Stimulated activated CD8-positive, alpha-beta memory T cell treated with anti-CD3 and anti-CD28 coated beads, Interleukin-12 subunit alpha, Interleukin-12 subunit beta, amount 100 ng/mL, for 24 hours (primary cell): ENCODE data around the gene UMODL1.

Source experiments
- DNase-seq: peaks from one replicate; pipeline ENCODE4 v3.0.0-alpha.2; 2020; ENCODE audit errors: extremely low read depth

Gene UMODL1

GRCh38 chr21:42079008-42079938 is 8.2 kb downstream of the UMODL1 start:
- no peak for DNase-seq

DNA sequence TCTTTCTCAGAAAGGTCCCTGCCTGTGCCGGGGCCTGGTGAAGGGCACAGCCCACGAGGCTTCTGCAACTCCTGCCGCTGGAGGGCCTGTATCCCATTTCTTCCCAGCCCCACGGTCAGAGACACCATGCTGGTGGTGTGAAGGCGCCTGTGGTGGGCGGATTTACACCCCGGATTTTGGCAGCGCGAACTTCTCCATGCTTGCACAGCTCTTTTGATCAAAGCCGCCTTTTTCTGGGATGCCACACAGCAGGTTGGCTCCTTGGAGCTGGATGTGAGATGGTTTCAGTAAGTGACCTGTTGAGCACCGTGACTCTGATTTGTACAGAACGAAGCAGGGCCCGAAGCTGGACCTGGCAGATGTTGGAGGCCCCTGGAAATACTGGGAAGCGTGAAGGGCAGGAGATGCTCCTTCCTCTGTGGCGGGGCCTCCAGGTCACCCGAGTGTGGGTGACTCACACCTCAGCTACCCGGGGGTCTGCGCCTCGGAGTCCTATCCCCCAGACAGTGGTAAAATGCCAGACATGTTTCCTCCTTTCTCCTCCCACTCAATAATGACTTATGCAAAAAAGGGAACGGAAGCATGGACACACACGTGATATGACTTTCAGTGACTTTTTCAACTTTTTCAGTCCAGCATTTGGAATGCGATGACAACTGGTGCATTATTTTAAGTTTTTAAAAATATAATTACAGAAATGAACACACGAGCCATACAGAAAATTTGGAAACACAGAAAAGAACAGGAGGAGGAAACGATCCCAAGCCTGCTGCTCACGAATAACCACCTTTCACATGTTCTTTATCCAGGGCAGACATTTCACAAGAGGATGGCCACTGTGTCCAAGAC is 9.0 kb downstream of the UMODL1 start:
- no peak for DNase-seq

DNA sequence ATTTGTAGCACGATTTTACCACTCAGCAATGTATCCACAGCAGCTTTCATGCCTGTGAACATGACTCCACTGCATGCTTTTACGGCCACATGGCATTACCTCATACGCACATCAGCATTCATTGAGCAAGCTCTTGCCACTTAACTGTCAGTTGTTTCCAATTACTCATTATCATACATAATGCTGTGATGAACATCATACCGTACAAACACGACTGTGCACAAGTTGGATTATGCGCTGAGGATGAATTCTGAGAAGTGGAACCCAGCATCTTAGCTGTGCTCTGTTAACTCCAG is 9.6 kb downstream of the UMODL1 start:
- no peak for DNase-seq

GRCh38 chr21:42081138-42081537 is 10.0 kb downstream of the UMODL1 start:
- DNase-seq: no peak

GRCh38 chr21:42081931-42082381 is 10.8 kb downstream of the UMODL1 start:
- no peak for DNase-seq

- DNase-seq: no peak
Measured at GRCh38 chr21:42082501-42083360, 11.6 kb downstream of the UMODL1 start.

DNA sequence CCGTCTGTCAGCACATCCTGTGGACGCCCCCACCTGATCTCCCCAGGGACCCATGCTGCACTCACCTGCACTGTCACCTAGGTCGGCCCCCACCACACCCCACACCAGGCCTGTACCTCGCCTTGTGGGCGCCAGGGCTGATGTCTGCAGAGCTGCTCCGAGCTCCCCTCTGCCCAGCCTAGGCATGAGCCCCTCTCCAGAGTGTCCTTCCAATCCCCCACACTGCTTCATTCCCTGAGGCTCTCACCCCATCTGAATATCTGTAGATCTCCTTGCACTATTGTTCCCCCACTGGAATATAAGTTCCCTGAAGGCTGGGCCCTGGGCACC is 12.2 kb downstream of the UMODL1 start:
- no peak for DNase-seq

- DNase-seq: no peak
Measured at GRCh38 chr21:42084079-42084478, 13.0 kb downstream of the UMODL1 start.

DNA sequence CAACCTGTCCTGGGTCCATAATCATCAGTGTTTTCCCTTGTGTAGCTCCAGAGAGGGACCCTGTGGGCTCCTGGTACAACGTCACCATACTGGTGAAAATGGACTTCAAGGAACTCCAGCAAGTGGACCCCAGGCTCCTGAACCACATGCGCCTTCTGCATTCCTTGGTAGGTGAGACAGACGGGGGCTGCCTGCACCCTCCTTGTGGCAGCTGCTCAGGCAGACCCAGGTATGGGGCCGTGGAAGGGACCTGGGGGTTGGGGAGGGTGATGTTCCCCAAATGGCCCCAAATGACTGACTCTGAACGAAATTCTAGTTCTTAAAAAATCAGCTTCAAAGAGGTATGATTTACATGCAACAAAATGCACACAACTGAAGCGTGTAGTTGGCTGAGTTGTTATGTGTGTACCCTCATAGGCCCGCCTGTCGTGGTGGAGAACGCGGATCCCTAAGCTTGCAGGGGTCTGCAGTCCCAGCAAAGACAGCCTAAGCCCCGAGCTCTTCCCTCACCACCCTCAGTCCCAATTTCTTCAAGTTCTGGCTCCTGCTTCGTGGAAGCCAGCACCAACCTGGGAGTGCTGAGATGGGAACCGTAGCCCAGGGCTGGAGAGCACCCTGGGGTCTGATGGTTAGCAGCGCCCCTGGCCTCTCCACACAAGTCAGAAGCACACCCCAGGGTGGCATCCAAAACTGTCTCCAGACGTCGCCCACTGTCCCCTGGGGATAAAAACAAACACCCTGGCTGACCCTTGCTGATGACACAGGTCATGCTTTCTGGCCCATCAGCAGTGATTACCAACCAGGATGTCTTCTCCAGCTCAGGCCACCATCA is 14.3 kb downstream of the UMODL1 start:
- DNase-seq: no peak

- no peak for DNase-seq
Measured at GRCh38 chr21:42086969-42087368, 15.9 kb downstream of the UMODL1 start.

- DNase-seq: no peak
Measured at GRCh38 chr21:42088148-42088547, 17.0 kb downstream of the UMODL1 start.

GRCh38 chr21:42088658-42089057 is 17.5 kb downstream of the UMODL1 start:
- DNase-seq: no peak

- DNase-seq: no peak
Measured at GRCh38 chr21:42089093-42089631, 18.0 kb downstream of the UMODL1 start.

- DNase-seq: no peak
Measured at GRCh38 chr21:42089665-42090310, 18.7 kb downstream of the UMODL1 start.

GRCh38 chr21:42091899-42092508 is 20.9 kb downstream of the UMODL1 start:
- no peak for DNase-seq

DNA sequence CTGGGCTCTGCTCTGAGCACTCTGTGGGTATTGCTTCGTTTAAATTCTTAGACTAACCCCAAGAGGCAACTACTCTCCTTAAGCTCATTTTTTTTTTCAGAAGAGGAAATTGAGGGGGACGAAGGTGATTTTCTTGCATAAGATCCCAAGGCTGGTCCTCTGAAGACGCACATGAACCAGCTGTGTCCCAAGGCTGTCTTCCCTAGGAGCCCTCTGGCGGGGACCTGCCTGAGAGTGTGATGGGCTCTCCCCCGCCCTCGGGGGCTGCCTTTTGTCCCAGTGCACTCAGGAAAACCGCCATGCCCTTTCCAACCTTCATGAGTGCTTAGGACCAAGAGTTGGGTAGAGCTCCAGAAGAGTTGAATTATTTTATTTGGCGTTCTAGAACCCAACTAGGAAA is 21.7 kb downstream of the UMODL1 start:
- no peak for DNase-seq

DNA sequence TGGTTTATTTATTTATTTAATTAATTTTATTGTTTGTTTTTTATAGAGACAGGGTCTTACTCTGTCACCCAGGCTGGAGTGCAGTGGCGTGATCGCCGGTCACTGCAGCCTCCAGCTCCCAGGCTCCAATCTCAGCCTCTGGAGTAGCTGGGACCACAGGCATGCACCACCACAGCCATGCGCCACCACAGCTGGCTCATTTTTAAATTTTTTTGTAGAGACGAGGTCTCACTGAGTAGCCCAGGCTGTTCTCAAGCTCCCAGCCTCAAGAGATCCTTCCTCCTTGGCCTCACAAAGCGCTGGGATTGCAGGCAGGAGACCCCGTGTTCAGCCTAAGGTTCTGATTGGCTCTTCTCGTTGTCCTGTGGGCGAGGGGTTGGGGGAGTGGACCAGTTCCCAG is 22.1 kb downstream of the UMODL1 start:
- no peak for DNase-seq

DNA sequence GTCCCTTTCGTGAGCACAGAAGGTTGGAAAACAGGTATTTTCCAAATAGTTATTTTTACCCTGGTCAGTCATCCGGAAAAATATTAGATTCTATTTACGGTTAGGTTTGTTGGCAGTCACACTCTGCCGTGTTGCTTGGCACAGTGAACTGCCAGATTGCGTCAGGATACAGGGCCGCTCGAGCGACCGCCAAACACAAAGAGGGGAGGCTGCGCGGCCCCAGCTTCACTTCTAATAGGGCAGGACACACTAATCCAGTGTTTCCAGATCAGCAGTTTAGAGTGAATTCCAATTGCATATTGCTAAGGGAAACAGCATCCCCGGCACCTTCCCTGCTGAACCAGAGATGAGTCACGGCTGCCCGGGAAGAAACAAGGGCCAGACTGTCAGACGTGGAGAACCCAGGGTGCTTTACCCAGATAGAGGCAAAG is 22.9 kb downstream of the UMODL1 start:
- no peak for DNase-seq

- no peak for DNase-seq
Measured at GRCh38 chr21:42094811-42095210, 23.7 kb downstream of the UMODL1 start.

DNA sequence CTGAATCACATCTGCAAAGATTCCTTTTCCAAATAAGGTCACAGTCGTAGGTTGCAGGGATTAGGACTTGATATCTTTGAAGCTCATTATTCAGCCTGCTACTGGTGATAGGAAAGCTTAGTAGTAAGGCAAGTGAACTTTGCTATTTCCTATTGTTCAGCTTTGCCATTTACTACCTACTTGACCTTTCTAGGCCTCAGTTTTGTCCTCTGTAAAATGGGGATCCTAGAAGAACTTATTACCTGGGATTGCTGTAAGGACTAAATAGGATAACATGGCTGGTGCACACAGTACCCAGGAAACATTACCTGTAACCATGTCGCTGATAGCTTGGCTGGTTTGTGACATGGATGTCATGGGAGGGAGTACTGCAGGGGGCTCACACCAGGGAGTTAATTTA is 24.5 kb downstream of the UMODL1 start:
- no peak for DNase-seq
